Caco-2 (cell line): ENCODE results near the gene CST4. TPM values are rescaled to one million over a fixed set of nuclear protein-coding genes. Genes with fewer than 3 reads are reported as not detected.
"Not testable (repeated sequence)": the region's sequence is repeated elsewhere in the genome, so short reads cannot be mapped to it uniquely, and the experiment has no call there.

ENCODE experiments used
- BruUV-seq: library from RNA; stranded (reverse); fragments of 400-500 nt; replicated peaks from 2 replicates; lab custom pipeline; 2021; lab: Mats Ljungman, UMichigan
- CTCF ChIA-PET: fragments of 300-600 bp; sonication (Branson Sonifier 250); formaldehyde crosslinking; loops from one replicate; lab custom pipeline; 2022; ENCODE audit warnings: antibody characterized with exemption; lab: Charles Lee
- POLR2A ChIA-PET: fragments of 300-600 bp; sonication (Branson Sonifier 250); formaldehyde crosslinking; loops from one replicate; lab custom pipeline; 2022; ENCODE audit warnings: antibody characterized with exemption; lab: Charles Lee
- DNase-seq, 2 experiments: peaks; one replicate each; pipeline versions ENCODE4 v3.0.0 to v3.0.0-alpha.2; 2020 to 2022
- H3K27me3 ChIP-seq: replicated peaks from 2 replicates; pipeline ENCODE4 v1.6.0; 2011; ENCODE audit warnings: low read length; ENCODE audit not compliant: control insufficient read depth, insufficient read depth
- H3K36me3 ChIP-seq: 2 replicates; pipeline ENCODE4 v1.5.1; 2011; ENCODE audit warnings: low read length; ENCODE audit not compliant: control insufficient read depth, insufficient read depth
- H3K4me1 ChIP-seq: fragments of 250-450 bp; sonication (Bioruptor Pico); 2 replicates; pipeline ENCODE4 v1.5.1; 2020; ENCODE audit warnings: mild to moderate bottlenecking
- H3K4me3 ChIP-seq: 2 replicates; pipeline ENCODE4 v1.5.1; 2011; ENCODE audit warnings: low read depth, mild to moderate bottlenecking, control low read depth, low read length
- H3K9me3 ChIP-seq: fragments of 250-450 bp; sonication (Bioruptor Pico); 2 replicates; pipeline ENCODE4 v1.5.1; 2020; ENCODE audit warnings: mild to moderate bottlenecking, moderate library complexity
- H3K27ac Mint-ChIP-seq: one replicate; pipeline ENCODE4 v1.8.0; 2022; ENCODE audit warnings: mixed read lengths; ENCODE audit not compliant: unreplicated experiment
- H3K27me3 Mint-ChIP-seq: one replicate; pipeline ENCODE4 v1.8.0; 2022; ENCODE audit warnings: mixed read lengths; ENCODE audit not compliant: insufficient read depth, unreplicated experiment
- H3K36me3 Mint-ChIP-seq: one replicate; pipeline ENCODE4 v1.8.0; 2022; ENCODE audit warnings: mild to moderate bottlenecking, mixed read lengths; ENCODE audit not compliant: insufficient read depth, unreplicated experiment
- H3K4me1 Mint-ChIP-seq: one replicate; pipeline ENCODE4 v1.8.0; 2022; ENCODE audit warnings: low read depth, mixed read lengths; ENCODE audit not compliant: unreplicated experiment
- H3K4me3 Mint-ChIP-seq: one replicate; pipeline ENCODE4 v1.8.0; 2022; ENCODE audit warnings: mild to moderate bottlenecking, moderate library complexity, mixed read lengths; ENCODE audit not compliant: unreplicated experiment
- H3K9me3 Mint-ChIP-seq: one replicate; pipeline ENCODE4 v1.8.0; 2022; ENCODE audit warnings: mixed read lengths; ENCODE audit not compliant: unreplicated experiment
- CTCF ChIP-seq, 2 experiments: fragments of 200-600 bp in 1 of 2; IDR thresholded peaks; 1 replicate in 1 of 2; 2 replicates in 1 of 2; pipeline versions ENCODE4 v1.5.1 to v1.8.0; 2011 to 2022; ENCODE audit warnings: antibody characterized with exemption in 1 of 2, control low read depth in 1 of 2, inconsistent platforms in 1 of 2, low read depth in 1 of 2, low read length in 1 of 2, mild to moderate bottlenecking in 1 of 2, moderate library complexity in 1 of 2; ENCODE audit not compliant: insufficient read depth in 1 of 2, severe bottlenecking in 1 of 2, unreplicated experiment in 1 of 2
- intact Hi-C: fragments of 100-400 bp; cut with micrococcal nuclease; formaldehyde crosslinking; loops from one replicate; pipeline ENCODE4 v1.10.0; 2022; ENCODE audit not compliant: unreplicated experiment
- total RNA-seq: library from RNA; stranded (reverse); gene quantifications from 2 replicates; pipeline ENCODE4 v1.2.3, GENCODE V29; 2022

CST4 gene
- total RNA-seq, 1 experiment from 2014 or later = 4.2 TPM

GRCh38 chr20:23687986-23688385 lies 852 bp downstream of the CST4 start:
- DNase-seq = no peak
- Histone ChIP-seq H3K36me3 (no peaks in the 10 kb centered on the region), H3K9me3 (no peaks in the 10 kb centered on the region), H3K4me3 (no peak overlapping the region), H3K27me3 (no peaks in the 10 kb centered on the region), H3K4me1 (peaks cover 11% of the 10 kb centered on the region; the same call in 1 of the 2 replicates)
- no peak for TF ChIP-seq CTCF (IDR thresholded peaks at IDR 0.05; ENCODE audit: insufficient read depth in 1 of 2, low read depth in 1 of 2, low read length in 1 of 2, severe bottlenecking in 1 of 2, unreplicated experiment in 1 of 2)
- Mint-ChIP-seq H3K36me3 (peaks cover 12% of the 10 kb centered on the region), H3K4me3 (no peak overlapping the region), H3K27me3 (no peaks in the 10 kb centered on the region), H3K27ac (no peak overlapping the region), H3K9me3 (no peaks in the 10 kb centered on the region), H3K4me1 (peaks cover 19% of the 10 kb centered on the region)
- CTCF ChIA-PET = no interaction called here
- intact Hi-C loops = no loop called here
- POLR2A ChIA-PET = no interaction called here
- no TSS peak for BruUV-seq

GRCh38 chr20:23686046-23686750 lies 2.6 kb downstream of the CST4 start:
- Histone ChIP-seq H3K27me3 (no peaks in the 10 kb centered on the region), H3K36me3 (no peaks in the 10 kb centered on the region), H3K4me1 (no peaks in the 10 kb centered on the region), H3K4me3 (no peak overlapping the region), H3K9me3 (no peaks in the 10 kb centered on the region)
- H3K27me3 Mint-ChIP-seq = no peaks in the 10 kb centered on the region
- no peak for TF ChIP-seq CTCF (IDR thresholded peaks at IDR 0.05; ENCODE audit: insufficient read depth in 1 of 2, low read depth in 1 of 2, low read length in 1 of 2, severe bottlenecking in 1 of 2, unreplicated experiment in 1 of 2)
- peaks cover 5% of the 10 kb centered on the region for H3K36me3 Mint-ChIP-seq
- POLR2A ChIA-PET = no interaction called here
- BruUV-seq = no TSS peak
- H3K27ac Mint-ChIP-seq = no peak overlapping the region
- H3K4me1 Mint-ChIP-seq = peaks cover 6% of the 10 kb centered on the region
- CTCF ChIA-PET = no interaction called here
- no peak for DNase-seq
- H3K9me3 Mint-ChIP-seq = no peaks in the 10 kb centered on the region
- intact Hi-C loops = no loop called here
- H3K4me3 Mint-ChIP-seq = no peak overlapping the region

- H3K27me3 Mint-ChIP-seq, H3K9me3 ChIP-seq, CTCF ChIA-PET, H3K4me1 Mint-ChIP-seq, H3K27me3 ChIP-seq, POLR2A ChIA-PET, H3K4me3 Mint-ChIP-seq, H3K36me3 ChIP-seq, H3K36me3 Mint-ChIP-seq, intact Hi-C loops, H3K27ac Mint-ChIP-seq, DNase-seq, H3K4me1 ChIP-seq, H3K4me3 ChIP-seq, H3K9me3 Mint-ChIP-seq, BruUV-seq: not testable (repeated sequence)
Observed at GRCh38 chr20:23685529-23685896, 3.3 kb downstream of the CST4 start.
